ENCODE results near the gene HEATR5B.

Gene HEATR5B

GRCh38 chr2:36971990-36972389 lies 112.2 kb downstream of the HEATR5B start:
- no peak for TF ChIP-seq CTCF (IDR thresholded peaks at IDR 0.05)

- no peak for TF ChIP-seq CTCF (IDR thresholded peaks at IDR 0.05)
These were observed 116.8 kb downstream of the HEATR5B start for GRCh38 chr2:36967236-36967876.

GRCh38 chr2:36966370-36967235 lies 117.6 kb downstream of the HEATR5B start, which contains the start of gene STRN:
Gene STRN (minus strand): TSS chr2:36966536. CDS start chr2:36966463, 73 bp downstream.
- TF ChIP-seq CTCF (IDR thresholded peaks at IDR 0.05), result no peak

- TF ChIP-seq CTCF (IDR thresholded peaks at IDR 0.05), result no peak
These were observed 118.3 kb downstream of the HEATR5B start for GRCh38 chr2:36965751-36966369.

- no peak for TF ChIP-seq CTCF (IDR thresholded peaks at IDR 0.05)
These were observed 119.0 kb downstream of the HEATR5B start for GRCh38 chr2:36965206-36965605.

GRCh38 chr2:36964496-36965058 lies 119.6 kb downstream of the HEATR5B start:
- no peak for TF ChIP-seq CTCF (IDR thresholded peaks at IDR 0.05)

- no peak for TF ChIP-seq CTCF (IDR thresholded peaks at IDR 0.05)
These were observed 120.4 kb downstream of the HEATR5B start for GRCh38 chr2:36963734-36964133.
